AG10803 (cell line): Measurements from ENCODE around the gene TAAR8.

Experiments
- DNase-seq: peaks from one replicate; pipeline ENCODE4 v3.0.0; 2010; ENCODE audit warnings: low read depth
- H3K4me3 ChIP-seq: 2 replicates; pipeline ENCODE4 v1.5.1; 2011; ENCODE audit warnings: mild to moderate bottlenecking, low read length, control low read depth
- TF ChIP-seq, protein P1 (sequence below): conservative IDR thresholded peaks from 2 replicates; pipeline ENCODE4 v1.5.1; 2011; ENCODE audit warnings: mild to moderate bottlenecking, low read length, control low read depth, inconsistent platforms

Gene TAAR8, protein sequence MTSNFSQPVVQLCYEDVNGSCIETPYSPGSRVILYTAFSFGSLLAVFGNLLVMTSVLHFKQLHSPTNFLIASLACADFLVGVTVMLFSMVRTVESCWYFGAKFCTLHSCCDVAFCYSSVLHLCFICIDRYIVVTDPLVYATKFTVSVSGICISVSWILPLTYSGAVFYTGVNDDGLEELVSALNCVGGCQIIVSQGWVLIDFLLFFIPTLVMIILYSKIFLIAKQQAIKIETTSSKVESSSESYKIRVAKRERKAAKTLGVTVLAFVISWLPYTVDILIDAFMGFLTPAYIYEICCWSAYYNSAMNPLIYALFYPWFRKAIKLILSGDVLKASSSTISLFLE

DNA sequence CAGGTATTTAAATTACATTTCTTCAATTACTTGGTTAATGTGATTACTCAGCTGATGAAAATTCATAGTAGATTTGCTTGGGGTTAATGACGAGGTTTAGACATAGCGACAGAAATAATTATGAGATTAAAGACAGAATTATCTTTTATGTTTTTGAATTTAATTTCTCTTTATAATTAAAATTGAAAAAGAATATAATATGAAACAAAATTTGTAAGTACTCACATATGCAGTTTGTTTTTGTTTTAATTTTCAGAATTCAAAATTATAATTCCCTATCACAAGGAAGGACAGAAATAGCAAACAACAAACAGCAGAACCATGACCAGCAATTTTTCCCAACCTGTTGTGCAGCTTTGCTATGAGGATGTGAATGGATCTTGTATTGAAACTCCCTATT is at the start of gene TAAR8:
TAAR8 (plus strand) TSS at position 301 of the 400 bp plus-strand sequence; CDS start at position 322, 21 bp downstream.
- no peak for DNase-seq
- no peak within 1 kb of the TSS for H3K4me3 ChIP-seq
- TF ChIP-seq, protein P1, sequence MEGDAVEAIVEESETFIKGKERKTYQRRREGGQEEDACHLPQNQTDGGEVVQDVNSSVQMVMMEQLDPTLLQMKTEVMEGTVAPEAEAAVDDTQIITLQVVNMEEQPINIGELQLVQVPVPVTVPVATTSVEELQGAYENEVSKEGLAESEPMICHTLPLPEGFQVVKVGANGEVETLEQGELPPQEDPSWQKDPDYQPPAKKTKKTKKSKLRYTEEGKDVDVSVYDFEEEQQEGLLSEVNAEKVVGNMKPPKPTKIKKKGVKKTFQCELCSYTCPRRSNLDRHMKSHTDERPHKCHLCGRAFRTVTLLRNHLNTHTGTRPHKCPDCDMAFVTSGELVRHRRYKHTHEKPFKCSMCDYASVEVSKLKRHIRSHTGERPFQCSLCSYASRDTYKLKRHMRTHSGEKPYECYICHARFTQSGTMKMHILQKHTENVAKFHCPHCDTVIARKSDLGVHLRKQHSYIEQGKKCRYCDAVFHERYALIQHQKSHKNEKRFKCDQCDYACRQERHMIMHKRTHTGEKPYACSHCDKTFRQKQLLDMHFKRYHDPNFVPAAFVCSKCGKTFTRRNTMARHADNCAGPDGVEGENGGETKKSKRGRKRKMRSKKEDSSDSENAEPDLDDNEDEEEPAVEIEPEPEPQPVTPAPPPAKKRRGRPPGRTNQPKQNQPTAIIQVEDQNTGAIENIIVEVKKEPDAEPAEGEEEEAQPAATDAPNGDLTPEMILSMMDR: no peak

DNA sequence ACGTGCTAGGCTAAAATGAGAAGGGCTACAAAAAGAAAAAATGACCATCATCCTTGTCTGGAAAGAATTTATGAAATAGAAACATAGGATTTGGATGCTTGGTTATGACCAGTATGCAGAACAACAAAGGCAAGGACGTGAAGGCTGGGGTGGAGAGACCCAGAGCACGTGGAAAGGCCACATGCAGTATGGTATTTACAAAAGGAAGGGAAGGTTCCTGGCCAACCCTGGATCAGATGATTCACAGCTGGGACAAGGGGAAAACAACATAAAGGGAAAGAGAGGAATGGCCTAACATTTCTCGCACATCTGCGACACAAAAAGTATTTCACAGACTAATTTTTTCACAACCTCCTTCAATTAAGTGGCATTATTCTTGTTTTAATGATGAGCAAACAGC is 47.7 kb upstream of the TAAR8 start:
- TF ChIP-seq, protein P1: no peak
- no peak for DNase-seq
- no peak overlapping the region for H3K4me3 ChIP-seq

DNA sequence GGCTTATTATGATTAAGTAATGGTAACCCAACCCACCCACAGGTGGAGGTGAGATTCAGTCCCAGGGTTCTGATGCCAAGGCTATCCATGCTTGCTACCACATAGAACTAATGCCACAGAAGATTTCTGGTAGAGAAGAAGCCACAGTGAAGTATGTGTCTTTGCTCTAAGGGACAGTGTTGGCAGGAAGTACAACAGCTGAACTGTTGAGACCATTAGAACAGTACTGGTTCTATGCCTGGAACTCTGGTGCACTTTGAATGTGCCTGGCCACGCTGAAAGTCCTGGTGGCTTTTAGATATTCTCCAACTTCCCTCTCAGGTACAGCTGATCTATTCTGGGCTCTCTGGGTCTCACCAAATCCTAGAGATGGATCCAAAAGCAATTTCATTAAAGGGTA is 47.3 kb upstream of the TAAR8 start:
- TF ChIP-seq, protein P1: no peak
- DNase-seq: no peak
- no peak overlapping the region for H3K4me3 ChIP-seq

DNA sequence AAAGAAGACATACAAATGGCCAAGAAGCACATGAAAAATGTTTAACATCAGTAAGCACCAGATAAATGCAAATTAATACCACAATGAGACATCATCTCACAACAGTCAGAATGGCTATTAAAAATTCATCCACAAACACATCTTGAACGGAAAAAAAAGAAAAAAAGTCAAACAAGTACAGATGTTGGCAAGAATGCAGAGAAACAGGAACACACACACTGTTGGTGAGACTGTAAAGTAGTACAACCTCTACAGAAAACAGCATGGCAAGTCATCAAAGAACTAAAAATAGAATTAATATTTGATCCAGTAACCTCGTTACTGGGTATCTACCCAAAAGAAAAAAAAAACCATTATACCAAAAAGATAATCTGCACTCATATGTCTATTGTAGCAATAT is 46.0 kb upstream of the TAAR8 start:
- DNase-seq: no peak
- no peak overlapping the region for H3K4me3 ChIP-seq
- TF ChIP-seq, protein P1: no peak

DNA sequence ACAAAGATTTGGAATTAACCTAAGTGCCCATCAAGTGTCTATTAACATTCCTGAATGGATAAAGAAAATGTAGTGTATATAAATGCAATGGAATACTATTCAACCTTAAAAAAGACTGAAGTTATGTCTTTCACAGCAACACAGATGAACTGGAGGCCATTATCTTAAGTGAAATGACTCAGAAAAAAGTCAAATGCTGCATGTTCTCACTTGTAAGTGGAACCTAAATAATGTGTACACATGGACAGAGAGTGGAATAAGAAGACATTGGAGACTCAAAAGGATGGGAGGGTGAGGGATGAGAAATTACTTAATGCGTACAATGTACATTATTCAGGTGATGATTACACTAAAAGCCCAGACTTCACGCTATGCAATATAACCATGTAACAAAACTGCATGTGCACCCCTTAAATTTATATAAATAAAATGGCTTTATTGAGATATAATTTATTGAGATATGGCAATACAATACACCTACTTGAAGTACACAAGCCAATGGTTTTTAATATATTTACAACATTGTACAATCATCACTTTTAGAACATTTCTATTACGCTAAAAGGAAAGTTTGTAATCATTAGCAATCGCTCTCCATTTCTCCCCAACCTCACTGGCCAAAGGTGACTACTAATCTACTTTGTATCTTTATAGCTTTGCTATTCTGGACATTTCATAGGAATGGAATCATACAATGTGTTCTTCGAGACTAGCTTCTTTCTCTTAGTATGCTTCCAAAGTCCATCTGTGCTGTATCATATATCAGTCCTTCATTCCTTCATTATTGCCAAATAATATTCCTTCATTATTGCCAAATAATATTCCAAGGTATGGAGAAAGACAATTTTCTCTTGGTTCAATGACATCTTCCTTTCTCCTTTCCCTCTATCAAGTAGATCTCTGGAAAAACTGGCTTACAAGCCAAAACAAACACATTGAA is 45.3 kb upstream of the TAAR8 start:
- H3K4me3 ChIP-seq: no peak overlapping the region
- TF ChIP-seq, protein P1: no peak
- DNase-seq: no peak

DNA sequence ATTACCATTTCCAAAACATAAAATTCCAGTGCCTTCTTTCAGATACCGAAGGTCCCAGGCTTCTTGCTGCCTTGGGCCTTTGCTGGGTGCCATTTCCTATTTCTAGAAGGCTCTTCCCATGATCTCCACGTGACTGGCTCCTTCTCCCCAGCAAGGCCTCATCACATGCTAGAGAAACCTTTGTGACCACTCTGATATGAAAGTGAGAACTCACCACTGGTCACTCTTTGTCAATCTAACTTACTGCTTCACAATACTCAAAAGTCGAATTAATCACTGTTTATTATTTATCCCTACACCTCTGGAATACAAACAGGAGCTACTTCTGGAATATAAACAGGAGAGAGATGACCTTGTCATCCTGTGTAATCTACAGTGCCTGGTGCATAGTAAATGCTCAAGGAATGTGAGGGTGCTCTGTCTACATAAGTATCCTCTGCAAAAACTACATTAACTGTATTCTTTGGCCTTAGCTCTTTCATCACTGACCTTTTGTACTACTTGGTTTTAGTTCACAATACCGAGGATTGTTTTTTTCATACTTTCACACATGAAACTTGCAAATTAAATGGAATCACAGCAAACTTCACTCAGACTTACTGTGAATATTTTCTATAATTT is 41.2 kb upstream of the TAAR8 start:
- DNase-seq: no peak
- TF ChIP-seq, protein P1: no peak
- peak overlapping the region; percentile 79 for H3K4me3 ChIP-seq
